Measurements from ENCODE around the gene PDZD2.

PDZD2 gene

GRCh38 chr5:32000731-32001130, 361.8 kb downstream of the PDZD2 start:
- in situ Hi-C loops (cut with MboI; ENCODE audit: low sequenced_read_pairs, unreplicated experiment) = no loop called here
- no peak for TF ChIP-seq CTCF (IDR thresholded peaks at IDR 0.05; ENCODE audit: borderline replicate concordance, control extremely low read depth, extremely low read depth, insufficient read depth, missing control alignments)
- DNase-seq (ENCODE audit: low spot score) = no peak

- TF ChIP-seq CTCF (IDR thresholded peaks at IDR 0.05; ENCODE audit: borderline replicate concordance, control extremely low read depth, extremely low read depth, insufficient read depth, missing control alignments) = no peak
- no peak for DNase-seq (ENCODE audit: low spot score)
- in situ Hi-C loops (cut with MboI; ENCODE audit: low sequenced_read_pairs, unreplicated experiment) = no loop called here
These were observed 362.4 kb downstream of the PDZD2 start for GRCh38 chr5:32001284-32001683.

GRCh38 chr5:32001707-32002106, 362.8 kb downstream of the PDZD2 start:
- DNase-seq (ENCODE audit: low spot score) = no peak
- no peak for TF ChIP-seq CTCF (IDR thresholded peaks at IDR 0.05; ENCODE audit: borderline replicate concordance, control extremely low read depth, extremely low read depth, insufficient read depth, missing control alignments)
- in situ Hi-C loops (cut with MboI; ENCODE audit: low sequenced_read_pairs, unreplicated experiment) = no loop called here

GRCh38 chr5:32002755-32003154, 363.8 kb downstream of the PDZD2 start:
- in situ Hi-C loops (cut with MboI; ENCODE audit: low sequenced_read_pairs, unreplicated experiment) = no loop called here
- TF ChIP-seq CTCF (IDR thresholded peaks at IDR 0.05; ENCODE audit: borderline replicate concordance, control extremely low read depth, extremely low read depth, insufficient read depth, missing control alignments) = no peak

GRCh38 chr5:32003981-32004380, 365.1 kb downstream of the PDZD2 start:
- in situ Hi-C loops (cut with MboI; ENCODE audit: low sequenced_read_pairs, unreplicated experiment) = no loop called here
- TF ChIP-seq CTCF (IDR thresholded peaks at IDR 0.05; ENCODE audit: borderline replicate concordance, control extremely low read depth, extremely low read depth, insufficient read depth, missing control alignments) = no peak

More at GRCh38 chr5:32002755-32003154, 363.8 kb downstream of the PDZD2 start:
- no peak for DNase-seq (ENCODE audit: low spot score)

GRCh38 chr5:32004404-32004803, 365.5 kb downstream of the PDZD2 start:
- no peak for TF ChIP-seq CTCF (IDR thresholded peaks at IDR 0.05; ENCODE audit: borderline replicate concordance, control extremely low read depth, extremely low read depth, insufficient read depth, missing control alignments)
- DNase-seq (ENCODE audit: low spot score) = no peak
- in situ Hi-C loops (cut with MboI; ENCODE audit: low sequenced_read_pairs, unreplicated experiment) = no loop called here

More at GRCh38 chr5:32003981-32004380, 365.1 kb downstream of the PDZD2 start:
- DNase-seq (ENCODE audit: low spot score) = no peak

GRCh38 chr5:32008746-32009145, 369.8 kb downstream of the PDZD2 start:
- in situ Hi-C loops (cut with MboI; ENCODE audit: low sequenced_read_pairs, unreplicated experiment) = no loop called here
- TF ChIP-seq CTCF (IDR thresholded peaks at IDR 0.05; ENCODE audit: borderline replicate concordance, control extremely low read depth, extremely low read depth, insufficient read depth, missing control alignments) = no peak
- no peak for DNase-seq (ENCODE audit: low spot score)
